Measurements from ENCODE around the gene YWHAE.

YWHAE gene

GRCh38 chr17:1347589-1348323 is 52.3 kb downstream of the YWHAE start:
- no peak overlapping the region for H3K4me3 ChIP-seq (ENCODE audit: low read length)

GRCh38 chr17:1344521-1344920 is 55.5 kb downstream of the YWHAE start:
- no peak for TF ChIP-seq ZNF274 (IDR thresholded peaks at IDR 0.05; ENCODE audit: low read depth, low read length)
- no peak overlapping the region for H3K4me3 ChIP-seq (ENCODE audit: low read length)

More at GRCh38 chr17:1347589-1348323, 52.3 kb downstream of the YWHAE start:
- TF ChIP-seq ZNF274 (IDR thresholded peaks at IDR 0.05; ENCODE audit: low read depth, low read length) = no peak

- no peak for TF ChIP-seq ZNF274 (IDR thresholded peaks at IDR 0.05; ENCODE audit: low read depth, low read length)
- H3K4me3 ChIP-seq (ENCODE audit: low read length) = no peak overlapping the region
Measured at GRCh38 chr17:1343554-1343953, 56.5 kb downstream of the YWHAE start.

DNA sequence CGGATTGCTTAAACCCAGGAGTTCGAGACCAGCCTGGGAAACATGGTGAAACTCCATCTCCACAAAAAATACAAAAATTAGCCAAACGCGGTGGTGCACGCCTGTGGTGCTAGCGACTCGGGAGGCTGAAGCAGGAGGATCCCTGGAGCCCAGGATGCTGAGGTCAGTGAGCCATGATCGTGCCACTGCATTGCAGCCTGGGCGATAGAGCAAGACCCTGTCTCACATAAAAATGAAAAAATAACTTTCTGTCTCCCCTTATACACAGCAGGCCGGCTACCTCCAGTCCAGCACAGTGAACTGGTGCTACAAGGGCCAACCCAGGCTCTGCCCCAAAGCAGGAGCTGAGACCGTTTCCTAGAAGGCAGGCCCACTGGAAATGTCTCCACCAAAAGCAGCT is 59.7 kb downstream of the YWHAE start:
- TF ChIP-seq ZNF274 (IDR thresholded peaks at IDR 0.05; ENCODE audit: low read depth, low read length) = no peak
- no peak overlapping the region for H3K4me3 ChIP-seq (ENCODE audit: low read length)

GRCh38 chr17:1331708-1332107 is 68.3 kb downstream of the YWHAE start:
- no peak for TF ChIP-seq ZNF274 (IDR thresholded peaks at IDR 0.05; ENCODE audit: low read depth, low read length)
- no peak overlapping the region for H3K4me3 ChIP-seq (ENCODE audit: low read length)

GRCh38 chr17:1329745-1330343 is 70.2 kb downstream of the YWHAE start:
- H3K4me3 ChIP-seq (ENCODE audit: low read length) = no peak overlapping the region
- TF ChIP-seq ZNF274 (IDR thresholded peaks at IDR 0.05; ENCODE audit: low read depth, low read length) = no peak

GRCh38 chr17:1328437-1328836 is 71.6 kb downstream of the YWHAE start:
- no peak overlapping the region for H3K4me3 ChIP-seq (ENCODE audit: low read length)
- no peak for TF ChIP-seq ZNF274 (IDR thresholded peaks at IDR 0.05; ENCODE audit: low read depth, low read length)

DNA sequence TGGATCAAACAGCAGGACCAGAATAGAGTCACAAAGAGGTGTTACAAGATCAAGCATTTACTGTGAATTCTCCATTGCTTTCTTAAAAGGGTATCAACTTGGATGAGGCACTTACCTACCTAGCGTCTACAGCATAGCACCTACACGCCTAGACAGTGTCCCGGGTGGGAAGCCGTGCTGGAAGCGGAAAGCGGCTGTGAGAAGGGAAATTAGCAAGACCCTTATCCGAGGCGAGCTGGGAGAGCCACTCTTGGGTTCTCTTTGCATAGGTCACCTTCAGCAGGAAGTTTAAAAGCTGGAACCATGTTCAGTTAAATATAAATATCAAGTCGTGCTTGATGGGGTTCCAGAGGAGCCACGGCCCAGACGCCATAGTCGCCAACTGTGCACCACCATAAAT is 74.3 kb downstream of the YWHAE start:
- no peak for TF ChIP-seq ZNF274 (IDR thresholded peaks at IDR 0.05; ENCODE audit: low read depth, low read length)
- no peak overlapping the region for H3K4me3 ChIP-seq (ENCODE audit: low read length)

GRCh38 chr17:1324201-1324771 is 75.7 kb downstream of the YWHAE start:
- TF ChIP-seq ZNF274 (IDR thresholded peaks at IDR 0.05; ENCODE audit: low read depth, low read length) = no peak
- H3K4me3 ChIP-seq (ENCODE audit: low read length) = no peak overlapping the region

DNA sequence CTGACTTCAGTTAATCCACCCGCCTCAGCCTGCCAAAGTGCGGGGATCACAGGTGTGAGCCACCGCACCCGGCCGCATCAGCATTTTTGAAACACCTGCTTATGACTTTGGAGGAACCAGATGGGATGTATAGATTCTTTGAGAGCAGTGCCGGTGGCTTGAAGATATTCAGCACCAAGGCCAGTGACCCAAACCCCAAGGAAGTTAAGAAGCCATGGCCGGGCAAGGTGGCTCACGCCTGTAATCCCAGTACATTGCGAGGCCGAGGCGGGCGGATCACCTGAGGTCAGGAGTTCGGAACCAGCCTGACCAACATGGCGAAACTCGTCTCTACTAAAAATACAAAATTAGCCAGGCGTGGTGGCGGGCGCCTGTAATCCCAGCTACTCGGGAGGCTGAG is 76.7 kb downstream of the YWHAE start:
- H3K4me3 ChIP-seq (ENCODE audit: low read length) = no peak overlapping the region
- no peak for TF ChIP-seq ZNF274 (IDR thresholded peaks at IDR 0.05; ENCODE audit: low read depth, low read length)

DNA sequence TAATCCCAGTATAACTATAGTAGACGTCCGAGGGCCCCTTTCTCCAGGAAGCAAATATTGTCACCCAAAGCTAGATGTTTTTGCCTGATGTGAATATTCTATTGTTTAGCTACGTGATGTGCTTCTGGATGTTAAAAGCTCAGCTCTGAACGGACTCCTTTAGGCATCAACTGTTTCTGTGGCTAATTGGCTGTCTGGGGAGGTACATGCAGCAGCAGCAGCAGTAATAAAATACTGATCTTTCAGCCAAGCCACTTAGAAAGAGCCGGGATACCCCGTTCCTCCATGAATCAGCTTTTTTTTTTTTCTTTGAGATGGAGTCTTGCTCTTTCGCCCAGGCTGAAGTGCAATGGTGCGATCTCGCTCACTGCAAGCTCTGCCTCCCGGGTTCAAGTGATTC is 77.5 kb downstream of the YWHAE start:
- no peak for TF ChIP-seq ZNF274 (IDR thresholded peaks at IDR 0.05; ENCODE audit: low read depth, low read length)

DNA sequence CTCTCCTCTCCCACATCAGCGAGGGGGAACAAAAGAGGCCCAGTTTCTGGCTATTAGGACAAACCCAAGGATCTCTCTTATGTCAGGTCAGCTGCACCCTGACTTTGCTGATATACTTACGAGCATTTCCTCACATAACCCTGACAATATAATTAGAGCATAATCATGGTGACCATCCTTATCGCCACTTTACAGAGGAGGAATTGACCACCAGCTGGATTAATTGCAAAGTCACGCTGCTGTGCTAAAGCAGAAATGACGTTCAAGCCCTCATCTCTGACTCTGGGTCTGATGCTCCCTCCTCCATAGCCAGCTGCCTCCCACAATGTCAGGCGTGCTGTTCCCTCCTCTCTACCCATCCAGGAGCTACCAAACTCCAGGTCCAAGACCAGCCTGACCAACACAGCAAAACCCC is 78.0 kb downstream of the YWHAE start:
- no peak overlapping the region for H3K4me3 ChIP-seq (ENCODE audit: low read length)
- TF ChIP-seq ZNF274 (IDR thresholded peaks at IDR 0.05; ENCODE audit: low read depth, low read length) = no peak

More for the DNA sequence above, 77.5 kb downstream of the YWHAE start:
- H3K4me3 ChIP-seq (ENCODE audit: low read length) = no peak overlapping the region

- H3K4me3 ChIP-seq (ENCODE audit: low read length) = no peak overlapping the region
- TF ChIP-seq ZNF274 (IDR thresholded peaks at IDR 0.05; ENCODE audit: low read depth, low read length) = no peak
Measured at GRCh38 chr17:1315891-1316403, 84.1 kb downstream of the YWHAE start.

DNA sequence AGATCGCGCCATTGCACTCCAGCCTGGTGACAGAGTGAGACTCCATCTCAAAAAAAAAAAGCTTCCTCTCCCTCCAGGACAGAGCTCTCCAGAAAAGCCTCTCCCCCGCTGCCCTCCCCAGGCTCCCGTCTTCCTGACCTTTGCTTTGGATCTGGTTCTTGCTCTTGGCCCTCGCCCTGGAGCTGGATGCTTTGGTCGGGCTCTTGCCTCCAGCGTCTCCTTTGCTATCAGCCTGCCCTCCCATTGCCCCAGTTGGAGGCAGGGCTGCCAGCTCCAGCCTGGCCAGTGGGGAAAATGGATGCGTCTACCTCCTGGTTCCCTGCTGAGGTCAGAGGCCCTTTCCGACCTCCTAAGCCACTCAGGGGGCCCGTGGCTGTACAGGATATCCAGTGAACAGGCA is 84.6 kb downstream of the YWHAE start:
- no peak overlapping the region for H3K4me3 ChIP-seq (ENCODE audit: low read length)
- no peak for TF ChIP-seq ZNF274 (IDR thresholded peaks at IDR 0.05; ENCODE audit: low read depth, low read length)

All from GM08714 (cell line).